HEK293 (cell line): Measurements from ENCODE around the gene C6orf136.

Source experiments
- BCL11B ChIP-seq: fragments of 450-650 bp; formaldehyde crosslinking; IDR thresholded peaks from 2 replicates; pipeline ENCODE4 v1.5.1; 2016; ENCODE audit warnings: low read depth, missing biosample characterization, missing genetic modification characterization
- EGR2 ChIP-seq: fragments of 450-650 bp; formaldehyde crosslinking; IDR thresholded peaks from 2 replicates; pipeline ENCODE4 v1.5.1; 2016; ENCODE audit warnings: low read depth, missing biosample characterization, missing genetic modification characterization
- GFI1B ChIP-seq: fragments of 450-650 bp; formaldehyde crosslinking; IDR thresholded peaks from 2 replicates; pipeline ENCODE4 v1.5.1; 2016; ENCODE audit warnings: missing biosample characterization, missing genetic modification characterization
- GLI2 ChIP-seq: fragments of 450-650 bp; formaldehyde crosslinking; IDR thresholded peaks from 2 replicates; pipeline ENCODE4; 2017; ENCODE audit warnings: missing biosample characterization, missing genetic modification characterization, low read depth, borderline replicate concordance
- KLF8 ChIP-seq: fragments of 450-650 bp; formaldehyde crosslinking; IDR thresholded peaks from 2 replicates; pipeline ENCODE4 v1.5.1; 2016; ENCODE audit warnings: missing biosample characterization, missing genetic modification characterization
- PATZ1 ChIP-seq: fragments of 450-650 bp; formaldehyde crosslinking; IDR thresholded peaks from 2 replicates; pipeline ENCODE4 v1.5.1; 2016; ENCODE audit warnings: missing biosample characterization, missing genetic modification characterization
- PRDM2 ChIP-seq: fragments of 450-650 bp; formaldehyde crosslinking; IDR thresholded peaks from 2 replicates; pipeline ENCODE4 v1.5.1; 2016; ENCODE audit warnings: missing biosample characterization, missing genetic modification characterization, borderline replicate concordance
- SETDB1 ChIP-seq: IDR thresholded peaks from one replicate; pipeline ENCODE4 v1.6.1; 2017; ENCODE audit warnings: mild to moderate bottlenecking, low read length, moderate library complexity, mixed read lengths; ENCODE audit not compliant: insufficient read length
- ZBTB21 ChIP-seq: fragments of 450-650 bp; formaldehyde crosslinking; IDR thresholded peaks from 2 replicates; pipeline ENCODE4 v1.5.1; 2017; ENCODE audit warnings: missing biosample characterization, missing genetic modification characterization
- ZNF112 ChIP-seq: fragments of 450-650 bp; formaldehyde crosslinking; IDR thresholded peaks from 2 replicates; pipeline ENCODE4 v1.5.0; 2017; ENCODE audit warnings: missing biosample characterization, missing genetic modification characterization
- ZNF169 ChIP-seq: fragments of 450-650 bp; formaldehyde crosslinking; IDR thresholded peaks from 2 replicates; pipeline ENCODE4 v1.5.1; 2016; ENCODE audit warnings: missing biosample characterization, missing genetic modification characterization
- ZNF175 ChIP-seq: fragments of 450-650 bp; formaldehyde crosslinking; IDR thresholded peaks from 2 replicates; pipeline ENCODE4 v1.5.1; 2016; ENCODE audit warnings: missing biosample characterization, missing genetic modification characterization
- ZNF2 ChIP-seq: fragments of 450-650 bp; formaldehyde crosslinking; IDR thresholded peaks from 2 replicates; pipeline ENCODE4 v1.5.1; 2016; ENCODE audit warnings: missing biosample characterization, missing genetic modification characterization
- ZNF214 ChIP-seq: fragments of 450-650 bp; formaldehyde crosslinking; IDR thresholded peaks from 2 replicates; pipeline ENCODE4 v1.5.1; 2017; ENCODE audit warnings: missing biosample characterization, mild to moderate bottlenecking, missing genetic modification characterization, borderline replicate concordance
- ZNF280D ChIP-seq: fragments of 450-650 bp; formaldehyde crosslinking; IDR thresholded peaks from 2 replicates; pipeline ENCODE4 v1.5.1; 2016; ENCODE audit warnings: missing biosample characterization, missing genetic modification characterization
- ZNF362 ChIP-seq: fragments of 450-650 bp; formaldehyde crosslinking; IDR thresholded peaks from 2 replicates; pipeline ENCODE4 v1.5.1; 2016; ENCODE audit warnings: missing biosample characterization, missing genetic modification characterization
- ZNF366 ChIP-seq: fragments of 450-650 bp; formaldehyde crosslinking; conservative IDR thresholded peaks from 2 replicates; pipeline ENCODE4 v1.5.1; 2016; ENCODE audit warnings: missing biosample characterization, missing genetic modification characterization
- ZNF391 ChIP-seq: fragments of 450-650 bp; formaldehyde crosslinking; IDR thresholded peaks from 2 replicates; pipeline ENCODE4 v1.5.1; 2016; ENCODE audit warnings: low read depth, missing biosample characterization, missing genetic modification characterization, borderline replicate concordance
- ZNF473 ChIP-seq: fragments of 450-650 bp; formaldehyde crosslinking; IDR thresholded peaks from 2 replicates; pipeline ENCODE4 v1.5.1; 2017; ENCODE audit warnings: missing biosample characterization, missing genetic modification characterization
- ZNF48 ChIP-seq: fragments of 450-650 bp; formaldehyde crosslinking; IDR thresholded peaks from 2 replicates; pipeline ENCODE4 v1.5.1; 2016; ENCODE audit warnings: missing biosample characterization, missing genetic modification characterization
- ZNF692 ChIP-seq: fragments of 450-650 bp; formaldehyde crosslinking; IDR thresholded peaks from 2 replicates; pipeline ENCODE4 v1.5.1; 2016; ENCODE audit warnings: missing biosample characterization, missing genetic modification characterization
- ZNF701 ChIP-seq: fragments of 450-650 bp; formaldehyde crosslinking; IDR thresholded peaks from 2 replicates; pipeline ENCODE4 v1.5.1; 2016; ENCODE audit warnings: missing biosample characterization, missing genetic modification characterization
- ZNF776 ChIP-seq: fragments of 450-650 bp; formaldehyde crosslinking; IDR thresholded peaks from 2 replicates; pipeline ENCODE4 v1.5.0; 2017; ENCODE audit warnings: missing biosample characterization, missing genetic modification characterization, borderline replicate concordance

C6orf136 gene

GRCh38 chr6:30615219-30615957 lies 31.5 kb upstream of the C6orf136 start (continued):
- peak; percentile 93 for TF ChIP-seq PATZ1 (tag by site-specific recombination)
- TF ChIP-seq GLI2 (tag by site-specific recombination): no peak
- TF ChIP-seq ZNF112 (tag by site-specific recombination): no peak
- peak; percentile 55 for TF ChIP-seq ZNF692
- no peak for TF ChIP-seq ZNF48 (tag by site-specific recombination)
- TF ChIP-seq ZNF473 (tag by site-specific recombination): no peak
- no peak for TF ChIP-seq PRDM2 (tag by site-specific recombination)
- TF ChIP-seq GFI1B: no peak
- TF ChIP-seq SETDB1: no peak
- TF ChIP-seq BCL11B: no peak
- TF ChIP-seq ZNF362 (tag by site-specific recombination): peak; percentile 98
- TF ChIP-seq ZNF776: no peak
- peak; percentile 17 for TF ChIP-seq ZNF2 (tag by site-specific recombination)
- peak; percentile 16; the same call in 1 of the 2 replicates for TF ChIP-seq ZNF391
- TF ChIP-seq ZNF175 (tag by site-specific recombination): no peak
- TF ChIP-seq ZBTB21 (tag by site-specific recombination): no peak
- TF ChIP-seq KLF8 (tag by site-specific recombination): no peak
- TF ChIP-seq ZNF366: peak; percentile 84
- TF ChIP-seq EGR2 (tag by site-specific recombination): 0 out of 2 replicates have a peak, but pooled peaks have one; percentile 18
- no peak for TF ChIP-seq ZNF169 (tag by site-specific recombination)
- TF ChIP-seq ZNF701: no peak
- TF ChIP-seq ZNF280D: no peak
- no peak for TF ChIP-seq ZNF214 (tag by site-specific recombination)
